GM12878 (cell line): Measurements from ENCODE around the gene LTA. TPM values are rescaled to one million over a fixed set of nuclear protein-coding genes. Genes with fewer than 3 reads are reported as not detected.

ENCODE experiments used
- ATF2 ChIP-seq: IDR thresholded peaks from 2 replicates; pipeline ENCODE4 v1.6.1; 2012; ENCODE audit warnings: low read length, inconsistent platforms
- BCL11A ChIP-seq: IDR thresholded peaks from 2 replicates; pipeline ENCODE4 v1.6.1; 2011; ENCODE audit warnings: low read depth, low read length
- CEBPZ ChIP-seq: fragments of 150-350 bp; IDR thresholded peaks from 2 replicates; pipeline ENCODE4 v1.6.1; 2016; ENCODE audit warnings: low read depth, low read length
- CHD2 ChIP-seq: IDR thresholded peaks from 2 replicates; pipeline ENCODE4 v1.6.1; 2011; ENCODE audit warnings: low read depth, low read length, improper control_type of control experiment, borderline replicate concordance
- FOXM1 ChIP-seq: IDR thresholded peaks from 2 replicates; pipeline ENCODE4 v1.6.1; 2012; ENCODE audit warnings: low read depth, mild to moderate bottlenecking, inconsistent platforms, low read length, moderate library complexity
- HCFC1 ChIP-seq: fragments of 150-350 bp; IDR thresholded peaks from 2 replicates; pipeline ENCODE4 v1.6.1; 2014; ENCODE audit warnings: low read length
- MEF2A ChIP-seq: IDR thresholded peaks from 2 replicates; pipeline ENCODE4 v1.6.1; 2011; ENCODE audit warnings: low read depth, mild to moderate bottlenecking, low read length, moderate library complexity; ENCODE audit not compliant: insufficient read depth
- MTA3 ChIP-seq: IDR thresholded peaks from 2 replicates; pipeline ENCODE4 v1.6.1; 2012; ENCODE audit warnings: low read length, inconsistent platforms, borderline replicate concordance
- MXI1 ChIP-seq: fragments of 150-350 bp; IDR thresholded peaks from 2 replicates; pipeline ENCODE4 v1.6.1; 2011; ENCODE audit warnings: low read depth, mild to moderate bottlenecking, inconsistent platforms, low read length, improper control_type of control experiment
- NBN ChIP-seq: fragments of 450-650 bp; IDR thresholded peaks from 2 replicates; pipeline ENCODE4 v1.6.1; 2016
- NKRF ChIP-seq: fragments of 450-650 bp; conservative IDR thresholded peaks from 2 replicates; pipeline ENCODE4 v1.6.1; 2017; ENCODE audit warnings: mild to moderate bottlenecking, moderate library complexity
- PBX3 ChIP-seq: IDR thresholded peaks from 2 replicates; pipeline ENCODE4 v1.6.1; 2011; ENCODE audit warnings: mild to moderate bottlenecking, low read depth, low read length, moderate library complexity; ENCODE audit not compliant: insufficient replicate concordance
- SREBF2 ChIP-seq: IDR thresholded peaks from 2 replicates; pipeline ENCODE4 v1.6.1; 2012; ENCODE audit warnings: mild to moderate bottlenecking, low read length
- SRF ChIP-seq, 2 experiments: IDR thresholded peaks; 2 replicates each; pipeline ENCODE4 v1.6.1; 2011; ENCODE audit warnings: low read depth in 2 of 2, low read length in 2 of 2, mild to moderate bottlenecking in 1 of 2, moderate library complexity in 1 of 2
- TARDBP ChIP-seq: IDR thresholded peaks from 2 replicates; pipeline ENCODE4 v1.6.1; 2016; ENCODE audit warnings: borderline replicate concordance
- TCF7 ChIP-seq: IDR thresholded peaks from 2 replicates; pipeline ENCODE4 v1.6.1; 2014; ENCODE audit warnings: antibody characterized with exemption, borderline replicate concordance
- ZNF687 ChIP-seq: fragments of 450-650 bp; IDR thresholded peaks from 2 replicates; pipeline ENCODE4 v1.6.1; 2017; ENCODE audit warnings: mild to moderate bottlenecking, moderate library complexity
- polyA plus RNA-seq, 11 experiments: library from polyadenylated mRNA; depleted of rRNA in 4 of 11; unstranded in 6 of 11; stranded (reverse) in 5 of 11; fragments of >200 nt; fragmentation: Nextera tagmentation in 4 of 11; fragmentation: Illumina TruSeq in 1 of 11; extraction: Ambion mirVana in 4 of 11; extraction: Trizol in 1 of 11; gene quantifications; 1 replicate in 1 of 11; 2 replicates in 10 of 11; pipeline versions ENCODE4 v1.2.1 to v1.2.3, GENCODE V29; 2011 to 2016; ENCODE audit warnings: inconsistent platforms in 2 of 11, missing spikeins in 2 of 11, low read depth in 1 of 11
- total RNA-seq, 4 experiments: library from RNA; depleted of rRNA in 3 of 4; stranded (reverse); fragments of >200 nt in 3 of 4; fragmentation: Illumina TruSeq in 1 of 4; extraction: Trizol in 1 of 4; gene quantifications; 2 replicates each; pipeline versions ENCODE4 v1.2.1 to v1.2.3, GENCODE V29; 2013 to 2021

Gene LTA
- total and polyA plus RNA-seq, 10 of the 15 experiments (the other 5 are each of a cell fraction or from before 2014, with no cell fraction given), result 27.5 to 100 (median 75.1) TPM

GRCh38 chr6:31546958-31547726 is 24.9 kb upstream of the LTA start, which contains the start of gene NFKBIL1 (continued):
- TF ChIP-seq PBX3, result no peak
- TF ChIP-seq MXI1, result 0 out of 2 replicates have a peak, but pooled peaks have one; percentile 53
- TF ChIP-seq MEF2A, result no peak
- 0 out of 2 replicates have a peak, but pooled peaks have one; percentile 59 for TF ChIP-seq NBN
- 0 out of 2 replicates have a peak, but pooled peaks have one; percentile 34 for TF ChIP-seq FOXM1
- TF ChIP-seq SRF (IDR thresholded peaks at IDR 0.05; ENCODE audit: low read depth in 2 of 2, low read length in 2 of 2), result peak in 1 of 2 experiments; percentile 81; a peak in 2 of 4 replicates
- TF ChIP-seq TARDBP, result peak; percentile 88
- TF ChIP-seq TCF7, result no peak
- TF ChIP-seq HCFC1, result peak; percentile 96
- peak; percentile 61 for TF ChIP-seq SREBF2
- no peak for TF ChIP-seq ZNF687
- TF ChIP-seq CHD2, result peak; percentile 39; the same call in 1 of the 2 replicates
- peak; percentile 49; the same call in 1 of the 2 replicates for TF ChIP-seq NKRF
- TF ChIP-seq CEBPZ, result no peak
- no peak for TF ChIP-seq ATF2
- no peak for TF ChIP-seq MTA3
- TF ChIP-seq BCL11A, result no peak
